Pancreas (tissue), 10 donors: ENCODE measurements around the gene IQGAP3. TPM values are rescaled to one million over a fixed set of nuclear protein-coding genes. Genes with fewer than 3 reads are reported as not detected.

Source experiments
- ATAC-seq, 4 donors: fragments of 200-7000 bp; cut with Tn5 transposase; one replicate each; pipeline versions ENCODE4 v1.8.0 to v1.9.1; 2020; ENCODE audit warnings: mild to moderate bottlenecking in 4 of 4, moderate library complexity in 4 of 4
- DNase-seq, 6 donors: peaks; one replicate each; pipeline ENCODE4 v3.0.0-alpha.2; 2020
- FAIRE-seq: peaks from 2 replicates; lab custom pipeline; 2012; peaks lifted over from hg19 to GRCh38; lab: Jason Lieb, UNC
- H3K27ac ChIP-seq, 4 donors: fragments of 200-600 bp; sonication (generic); 1 replicate in 3 of 4; 2 replicates in 1 of 4; pipeline versions ENCODE4 v1.5.0 to v1.8.0; 2020
- H3K27me3 ChIP-seq, 4 donors: fragments of 200-600 bp; one replicate each; pipeline ENCODE4 v1.8.0; 2021
- H3K36me3 ChIP-seq, 3 donors: fragments of 200-600 bp; sonication (generic) in 1 of 3; one replicate each; pipeline versions ENCODE4 v1.5.0 to v1.8.0; 2020 to 2021
- H3K4me1 ChIP-seq, 3 donors: fragments of 200-600 bp; one replicate each; pipeline ENCODE4 v1.8.0; 2021
- H3K4me3 ChIP-seq, 4 donors: fragments of 200-600 bp; sonication (generic) in 2 of 4; one replicate each; pipeline versions ENCODE4 v1.5.0 to v1.8.0; 2020 to 2021
- H3K9me3 ChIP-seq, 4 donors: fragments of 200-600 bp; one replicate each; pipeline ENCODE4 v1.8.0; 2021
- WGBS, 2 donors: extraction: QIAGEN DNeasy Blood & Tissue Kit; methylation state at CpG; one replicate each; pipeline ENCODE4 v1.1.7; 2013; 5-methylcytosine and 5-hydroxymethylcytosine counted together
- intact Hi-C, 3 donors: fragments of 100-400 bp; cut with DNase I; formaldehyde crosslinking; loops; one replicate each; pipeline versions ENCODE4 v1.11.1 to v1.14.2; 2022
- polyA plus RNA-seq, 2 donors: library from polyadenylated mRNA; stranded (reverse); fragments of 200-250 nt; gene quantifications; one replicate each; pipeline ENCODE4 v1.2.3, GENCODE V29; 2013
- total RNA-seq, 6 donors: library from RNA; stranded (reverse); fragmentation: NEBNext Ultra II Directional in 4 of 6; extraction: Animal tissue kit (Norgen Biotek cat#: 25700) in 4 of 6; gene quantifications; one replicate each; pipeline versions ENCODE4 v1.2.1 to v1.2.4, GENCODE V29; 2021 to 2023
- TF ChIP-seq, protein P1 (sequence below), 4 donors: fragments of 200-600 bp; sonication (generic) in 3 of 4; IDR thresholded peaks; one replicate each; pipeline versions ENCODE4 v1.5.0 to v1.8.0; 2021; ENCODE audit warnings: antibody characterized with exemption in 4 of 4
- donor health status: healthy with polysubstance abuse.
- donor health status: DM: no; HTN: no; CAD: no; lungs with moderate emphysema.
- donor health status: DM: no; HTN: no; CAD: no.
- donor health status: control.
- donor health status: control.
- donor health status: Bipolar disorder and iron deficiency.
- donor health status: DM: yes; HTN: yes; CAD: no.
- donor health status: DM: no; HTN: no; CAD: no.
- donor health status: DM: no; HTN: no; CAD: no.
- donor health status: DM: yes; HTN: yes; CAD: no.

Gene IQGAP3
- total and polyA plus RNA-seq, 8 donors: 0.02 to 0.90 (median 0.23) TPM; not detected in 1

DNA sequence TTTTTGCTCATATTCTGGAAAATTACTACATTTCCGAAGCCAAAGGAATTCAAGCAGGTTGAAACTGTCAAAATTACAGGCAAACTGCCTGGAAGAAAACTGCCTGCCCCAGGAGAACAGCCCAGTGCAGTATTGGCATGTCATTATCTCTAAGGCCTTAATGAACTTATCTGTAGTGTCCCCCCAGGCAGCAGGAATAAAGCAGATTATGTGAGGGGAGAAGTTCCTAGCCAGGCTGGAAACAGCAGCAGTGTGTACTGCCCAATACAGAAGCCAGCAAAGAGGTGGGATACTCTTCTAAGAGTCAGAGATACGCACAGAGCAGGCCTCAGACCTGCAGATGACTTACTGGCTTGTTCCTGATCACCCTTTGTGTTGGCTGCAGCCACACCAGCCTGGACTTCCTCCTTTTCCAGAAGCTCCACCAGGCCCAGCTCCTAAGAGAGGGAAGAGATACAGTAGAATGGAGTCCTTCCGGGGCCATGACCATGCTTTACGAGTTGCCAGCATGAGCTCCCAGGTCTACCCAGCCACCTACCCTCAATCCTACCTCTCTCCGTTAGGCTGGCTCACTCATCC, 11.7 kb downstream of the IQGAP3 start:
- H3K4me3 ChIP-seq: no peak overlapping the region

DNA sequence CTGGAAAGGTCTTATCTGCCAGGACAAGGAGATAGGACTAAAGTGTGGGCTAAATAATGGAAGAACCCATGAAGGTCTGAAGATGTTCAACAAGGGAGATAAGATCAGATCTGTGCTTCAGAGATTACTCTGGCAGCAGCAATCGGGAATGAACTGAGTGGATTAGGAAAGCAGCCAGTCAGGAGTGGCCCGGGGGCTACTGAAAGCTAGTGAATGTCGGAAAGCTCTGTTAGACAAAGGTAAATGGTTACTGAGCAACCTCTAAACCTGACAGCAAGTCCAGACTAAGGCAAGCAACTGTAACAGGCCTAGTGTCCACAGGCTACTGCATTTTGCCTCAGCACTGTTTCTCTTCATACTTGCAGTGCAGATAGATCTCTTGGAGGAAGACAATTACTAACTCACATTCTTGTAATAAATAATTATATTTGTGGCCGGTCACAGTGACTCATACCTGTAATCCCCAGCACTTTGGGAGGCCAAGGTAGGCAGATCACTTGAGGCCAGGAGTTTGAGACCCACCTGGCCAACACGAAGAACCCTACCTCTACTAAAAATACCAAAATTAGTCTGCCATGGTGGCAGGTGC, 12.5 kb downstream of the IQGAP3 start:
- Histone ChIP-seq H3K4me1 (no peaks in the 10 kb centered on the region), H3K27ac (no peak overlapping the region), H3K9me3 (no peaks in the 10 kb centered on the region), H3K4me3 (no peak overlapping the region), H3K27me3 (no peaks in the 10 kb centered on the region), H3K36me3 (no peaks in the 10 kb centered on the region)
- TF ChIP-seq, protein P1, sequence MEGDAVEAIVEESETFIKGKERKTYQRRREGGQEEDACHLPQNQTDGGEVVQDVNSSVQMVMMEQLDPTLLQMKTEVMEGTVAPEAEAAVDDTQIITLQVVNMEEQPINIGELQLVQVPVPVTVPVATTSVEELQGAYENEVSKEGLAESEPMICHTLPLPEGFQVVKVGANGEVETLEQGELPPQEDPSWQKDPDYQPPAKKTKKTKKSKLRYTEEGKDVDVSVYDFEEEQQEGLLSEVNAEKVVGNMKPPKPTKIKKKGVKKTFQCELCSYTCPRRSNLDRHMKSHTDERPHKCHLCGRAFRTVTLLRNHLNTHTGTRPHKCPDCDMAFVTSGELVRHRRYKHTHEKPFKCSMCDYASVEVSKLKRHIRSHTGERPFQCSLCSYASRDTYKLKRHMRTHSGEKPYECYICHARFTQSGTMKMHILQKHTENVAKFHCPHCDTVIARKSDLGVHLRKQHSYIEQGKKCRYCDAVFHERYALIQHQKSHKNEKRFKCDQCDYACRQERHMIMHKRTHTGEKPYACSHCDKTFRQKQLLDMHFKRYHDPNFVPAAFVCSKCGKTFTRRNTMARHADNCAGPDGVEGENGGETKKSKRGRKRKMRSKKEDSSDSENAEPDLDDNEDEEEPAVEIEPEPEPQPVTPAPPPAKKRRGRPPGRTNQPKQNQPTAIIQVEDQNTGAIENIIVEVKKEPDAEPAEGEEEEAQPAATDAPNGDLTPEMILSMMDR (IDR thresholded peaks at IDR 0.05): no peak
- intact Hi-C loops: no loop called here
- WGBS, 2 donors: 72 to 77% methylated on average over 5 of the region's 5 CpGs
- DNase-seq: peak in 1 of 6 donors; percentile 15
- no peak for FAIRE-seq
- ATAC-seq: no peak

More for the DNA sequence above, 11.7 kb downstream of the IQGAP3 start:
- TF ChIP-seq, protein P1 (IDR thresholded peaks at IDR 0.05): no peak
- FAIRE-seq (no peak), ATAC-seq (peak in 1 of 4 donors; percentile 20), DNase-seq (peak in 1 of 6 donors; percentile 33)
- intact Hi-C loops: no loop called here
- Histone ChIP-seq H3K36me3 (no peaks in the 10 kb centered on the region), H3K27me3 (no peaks in the 10 kb centered on the region), H3K9me3 (no peaks in the 10 kb centered on the region), H3K27ac (no peak overlapping the region), H3K4me1 (no peaks in the 10 kb centered on the region)
- WGBS, 2 donors: 75 to 76% methylated on average over 5 of the region's 5 CpGs

DNA sequence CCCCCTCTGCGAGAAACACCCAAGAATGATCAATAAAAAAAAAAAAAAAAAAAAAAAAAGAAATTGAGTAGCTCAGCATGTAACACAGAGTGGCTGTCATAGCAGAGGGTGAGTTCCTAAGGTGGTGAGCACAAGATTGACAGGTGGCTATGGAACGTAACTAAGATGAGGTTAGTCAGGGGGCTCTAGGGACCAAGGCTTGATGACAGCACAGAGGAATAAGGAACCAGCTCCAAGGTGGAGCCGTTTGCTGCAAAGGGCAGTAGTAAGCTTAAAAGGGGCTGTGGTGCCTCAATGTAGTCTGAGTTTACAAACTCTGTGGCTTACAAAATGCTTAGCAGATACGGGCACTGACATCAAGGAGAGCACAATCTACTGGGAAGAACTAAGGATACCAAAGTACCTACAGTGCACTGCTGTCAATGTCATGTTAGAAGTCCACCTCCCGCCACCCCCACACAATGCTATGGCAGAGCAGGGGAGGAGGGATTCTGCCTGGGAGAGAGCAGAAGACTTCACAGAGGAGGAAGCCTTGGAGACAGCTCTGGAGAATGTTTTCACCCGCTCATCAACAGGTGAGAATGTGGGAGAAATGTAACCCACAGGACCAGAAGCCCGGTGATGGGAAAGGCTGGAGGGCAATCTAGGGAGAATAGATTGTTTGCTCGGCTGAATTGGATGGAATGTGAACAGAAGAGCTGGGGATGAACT, 13.1 kb downstream of the IQGAP3 start:
- 78 to 92% methylated on average over 7 of the region's 8 CpGs for WGBS, 2 donors
- no peaks in the 10 kb centered on the region for H3K27me3 ChIP-seq
- TF ChIP-seq, protein P1 (IDR thresholded peaks at IDR 0.05): no peak
- intact Hi-C loops: no loop called here
- H3K9me3 ChIP-seq: no peaks in the 10 kb centered on the region
- no peaks in the 10 kb centered on the region for H3K4me1 ChIP-seq
- no peak overlapping the region for H3K27ac ChIP-seq
- no peak overlapping the region for H3K4me3 ChIP-seq
- no peaks in the 10 kb centered on the region for H3K36me3 ChIP-seq
- FAIRE-seq (no peak), ATAC-seq (no peak), DNase-seq (peak in 1 of 6 donors; percentile 11)

DNA sequence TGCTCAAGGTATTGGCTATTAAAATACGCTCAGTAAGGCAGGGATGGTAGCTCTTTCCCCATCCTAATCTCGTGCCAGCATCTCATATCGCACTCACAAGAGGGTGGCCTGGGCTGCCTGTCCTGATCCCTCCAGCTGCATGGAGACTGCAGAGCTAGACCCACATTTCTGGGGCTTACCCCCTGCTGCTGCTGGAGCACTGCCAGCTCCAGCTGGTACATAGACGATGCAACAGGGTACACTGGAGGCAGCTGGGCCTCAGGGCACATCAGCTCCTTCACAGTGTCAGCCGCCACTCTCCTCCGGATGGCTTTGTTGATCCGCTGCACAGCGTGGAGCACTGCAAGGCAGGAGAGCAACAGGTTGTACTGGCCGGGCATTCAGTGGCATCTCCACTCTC, 16.0 kb downstream of the IQGAP3 start:
- no peak overlapping the region for H3K27ac ChIP-seq
- intact Hi-C loops: no loop called here
- H3K9me3 ChIP-seq: no peaks in the 10 kb centered on the region
- H3K4me1 ChIP-seq: no peaks in the 10 kb centered on the region
- 77 to 78% methylated on average over 9 of the region's 9 CpGs for WGBS, 2 donors
- no peak for FAIRE-seq
- peak in 1 of 6 donors; percentile 42 for DNase-seq
- H3K36me3 ChIP-seq: no peaks in the 10 kb centered on the region
- H3K4me3 ChIP-seq: no peak overlapping the region
- no peak for ATAC-seq
- H3K27me3 ChIP-seq: no peaks in the 10 kb centered on the region
- TF ChIP-seq, protein P1 (IDR thresholded peaks at IDR 0.05): no peak
